ENCODE data around the gene ACSF3. TPM values are rescaled to one million over a fixed set of nuclear protein-coding genes. Genes with fewer than 3 reads are reported as not detected.

The ACSF3 gene
- total and polyA plus RNA-seq, 7 donors: 13.4 to 26.5 (median 16.2) TPM

- WGBS, 3 donors: 93 to 96% (median 95%) methylated on average over 17 of the region's 17 CpGs
- Histone ChIP-seq H3K4me3 (no peak overlapping the region), H3K27me3 (ENCODE audit: insufficient read depth in 3 of 3, low read length in 2 of 3) (no peaks in the 10 kb centered on the region), H3K36me3 (ENCODE audit: insufficient read depth in 1 of 2, low read depth in 1 of 2) (peaks cover 0 to 56% of the 10 kb centered on the region in 2 donors), H3K4me1 (no peaks in the 10 kb centered on the region), H3K27ac (no peak overlapping the region), H3K9me3 (no peaks in the 10 kb centered on the region)
- intact Hi-C loops (cut with DNase I): no loop called here
- no peak for TF ChIP-seq CTCF (IDR thresholded peaks at IDR 0.05)
- DNase-seq (peak in 1 of 2 donors; percentile 7), ATAC-seq (no peak)
Measured at GRCh38 chr16:89136931-89137330, 43.3 kb downstream of the ACSF3 start.

DNA sequence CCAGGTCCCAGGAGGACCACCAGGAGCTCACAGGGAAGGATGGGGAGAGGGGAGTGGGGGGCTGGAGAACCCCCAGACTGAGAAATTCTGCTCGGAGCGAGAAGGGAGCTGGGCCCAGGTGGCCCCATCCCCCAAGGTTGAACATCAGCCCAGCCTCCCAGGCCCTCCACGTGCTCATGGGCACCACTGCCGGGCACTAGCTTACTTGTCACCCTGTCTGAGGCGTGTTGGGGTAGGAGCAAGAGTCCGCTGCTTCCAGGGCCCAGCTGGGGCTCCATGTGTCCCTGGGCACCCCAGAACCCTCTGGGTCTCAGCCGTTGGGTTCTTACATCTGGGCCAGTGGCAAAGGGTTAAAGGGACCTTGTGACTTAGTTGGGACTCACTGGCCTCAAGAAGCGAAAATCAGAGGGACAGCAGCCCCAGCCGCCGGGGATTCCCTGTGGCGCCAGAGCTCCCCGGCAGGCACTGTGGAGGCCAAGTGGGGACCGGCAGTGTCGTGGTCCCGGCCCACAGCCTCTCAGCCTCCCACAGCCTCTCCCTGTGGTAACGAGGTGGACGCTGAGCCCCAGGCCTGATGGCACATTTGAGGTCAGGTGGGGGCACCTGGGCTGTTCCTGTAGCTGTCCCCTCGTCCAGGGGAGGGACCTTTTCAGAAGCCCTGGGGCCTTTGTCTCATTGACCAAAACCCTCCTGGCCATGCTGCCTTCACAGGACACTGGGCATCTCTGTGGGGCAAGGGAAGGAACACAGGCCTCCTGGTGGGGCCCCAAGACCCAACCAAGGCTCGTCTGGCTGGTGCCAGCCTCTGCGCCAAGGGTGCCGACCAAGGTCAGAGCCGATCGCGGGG lies 44.2 kb downstream of the ACSF3 start:
- no peak for DNase-seq

GRCh38 chr16:89138513-89138795 lies 44.8 kb downstream of the ACSF3 start:
- intact Hi-C loops (cut with DNase I): no loop called here
- Histone ChIP-seq H3K9me3 (no peaks in the 10 kb centered on the region), H3K4me1 (no peaks in the 10 kb centered on the region), H3K4me3 (no peak overlapping the region), H3K27ac (no peak overlapping the region), H3K36me3 (ENCODE audit: insufficient read depth in 1 of 2, low read depth in 1 of 2) (peaks cover 0 to 58% of the 10 kb centered on the region in 2 donors), H3K27me3 (ENCODE audit: insufficient read depth in 3 of 3, low read length in 2 of 3) (no peaks in the 10 kb centered on the region)
- ATAC-seq (no peak), DNase-seq (peak in 1 of 2 donors; percentile 9)
- 96% methylated on average over 7 of the region's 7 CpGs for WGBS, 3 donors
- no peak for TF ChIP-seq CTCF (IDR thresholded peaks at IDR 0.05)

More for the DNA sequence above, 44.2 kb downstream of the ACSF3 start:
- Histone ChIP-seq H3K4me1 (no peaks in the 10 kb centered on the region), H3K4me3 (no peak overlapping the region), H3K36me3 (ENCODE audit: insufficient read depth in 1 of 2, low read depth in 1 of 2) (peaks cover 0 to 58% of the 10 kb centered on the region in 2 donors), H3K27me3 (ENCODE audit: insufficient read depth in 3 of 3, low read length in 2 of 3) (no peaks in the 10 kb centered on the region), H3K27ac (no peak overlapping the region), H3K9me3 (no peaks in the 10 kb centered on the region)
- intact Hi-C loops (cut with DNase I): no loop called here
- ATAC-seq: no peak
- whole genome bisulfite sequencing, 3 donors: 89 to 92% (median 89%) methylated on average over 24 of the region's 24 CpGs
- no peak for TF ChIP-seq CTCF (IDR thresholded peaks at IDR 0.05)

- no peak for ATAC-seq
- TF ChIP-seq CTCF (IDR thresholded peaks at IDR 0.05): no peak
- peak in 1 of 2 donors; percentile 7 for DNase-seq
- Histone ChIP-seq H3K4me1 (no peaks in the 10 kb centered on the region), H3K27ac (no peak overlapping the region), H3K36me3 (ENCODE audit: insufficient read depth in 1 of 2, low read depth in 1 of 2) (peaks cover 0 to 57% of the 10 kb centered on the region in 2 donors), H3K4me3 (no peak overlapping the region), H3K9me3 (no peaks in the 10 kb centered on the region), H3K27me3 (ENCODE audit: insufficient read depth in 3 of 3, low read length in 2 of 3) (no peaks in the 10 kb centered on the region)
- 85 to 91% (median 88%) methylated on average over 30 of the region's 30 CpGs for WGBS, 3 donors
- intact Hi-C loops (cut with DNase I): no loop called here
Measured at GRCh38 chr16:89138843-89139520, 45.3 kb downstream of the ACSF3 start.
